Measurements from ENCODE around the gene BMP5. TPM values are rescaled to one million over a fixed set of nuclear protein-coding genes. Genes with fewer than 3 reads are reported as not detected.

Gene BMP5
- total RNA-seq, 1 donor from 2014 or later: 4.9 TPM

- Mint-ChIP-seq H3K4me1 (peaks cover 33% of the 10 kb centered on the region), H3K27ac (no peak overlapping the region), H3K27me3 (ENCODE audit: low read depth) (peaks cover 2% of the 10 kb centered on the region), H3K9me3 (peaks cover 5% of the 10 kb centered on the region), H3K4me3 (no peak overlapping the region), H3K36me3 (no peaks in the 10 kb centered on the region)
- DNase-seq (ENCODE audit: low spot score in 2 of 2, unreplicated experiment in 2 of 2): no peak
- TF ChIP-seq CTCF (IDR thresholded peaks at IDR 0.05; ENCODE audit: unreplicated experiment): no peak
Observed at GRCh38 chr6:55774286-55775028, 100.9 kb downstream of the BMP5 start.

DNA sequence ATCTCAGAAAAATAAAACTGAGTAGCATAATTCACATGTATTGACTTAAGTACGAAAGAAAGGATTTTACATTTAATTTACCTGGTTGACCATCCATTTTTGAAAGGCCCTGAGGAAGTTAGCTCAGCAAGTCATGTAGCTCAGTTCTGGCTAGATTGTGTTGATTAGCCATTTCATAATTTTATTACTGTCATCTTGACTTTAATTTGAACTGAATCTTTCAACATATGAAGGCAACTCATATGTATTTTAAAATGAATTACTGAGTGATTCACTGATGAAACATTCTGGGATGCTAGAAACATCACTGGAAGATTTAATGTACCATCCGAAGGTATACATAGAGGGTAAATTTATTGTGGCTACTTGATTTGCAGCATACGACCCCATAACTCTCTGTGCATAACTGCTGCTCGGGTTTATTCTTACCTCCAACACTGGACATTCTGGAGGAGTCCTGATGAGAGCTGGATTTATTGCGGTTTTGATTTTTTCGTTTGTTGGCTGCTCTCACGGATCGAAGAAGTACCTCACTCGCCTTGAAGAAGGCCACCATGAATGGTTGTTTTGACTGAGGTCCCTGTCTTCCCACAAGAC, 101.7 kb downstream of the BMP5 start:
- TF ChIP-seq CTCF (IDR thresholded peaks at IDR 0.05; ENCODE audit: unreplicated experiment): no peak
- H3K27me3 Mint-ChIP-seq (ENCODE audit: low read depth): peaks cover 2% of the 10 kb centered on the region
- peaks cover 33% of the 10 kb centered on the region for H3K4me1 Mint-ChIP-seq
- H3K4me3 Mint-ChIP-seq: no peak overlapping the region
- no peak overlapping the region for H3K27ac Mint-ChIP-seq
- H3K9me3 Mint-ChIP-seq: peaks cover 5% of the 10 kb centered on the region
- H3K36me3 Mint-ChIP-seq: no peaks in the 10 kb centered on the region
- DNase-seq (ENCODE audit: low spot score in 2 of 2, unreplicated experiment in 2 of 2): no peak

DNA sequence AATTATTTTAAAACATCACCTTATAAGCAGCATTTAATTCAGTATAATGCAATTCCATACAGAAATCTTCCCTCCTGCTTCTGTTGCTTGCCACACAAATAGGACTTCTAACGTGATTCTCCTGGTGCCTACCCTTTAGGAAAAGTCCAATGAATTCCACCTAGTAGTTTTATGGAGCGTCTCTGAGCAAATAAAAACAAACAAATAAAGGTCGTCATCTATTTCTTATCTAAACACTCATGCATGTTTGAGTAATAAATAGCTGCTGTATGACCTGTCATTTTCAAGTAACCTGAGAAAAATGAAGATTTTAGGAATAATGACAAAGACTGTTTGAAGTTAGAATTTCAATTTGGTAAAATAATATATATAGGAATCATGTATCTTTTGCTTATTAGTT, 102.7 kb downstream of the BMP5 start:
- H3K27ac Mint-ChIP-seq: no peak overlapping the region
- peaks cover 31% of the 10 kb centered on the region for H3K4me1 Mint-ChIP-seq
- H3K4me3 Mint-ChIP-seq: no peak overlapping the region
- no peak for TF ChIP-seq CTCF (IDR thresholded peaks at IDR 0.05; ENCODE audit: unreplicated experiment)
- peaks cover 5% of the 10 kb centered on the region for H3K9me3 Mint-ChIP-seq
- DNase-seq (ENCODE audit: low spot score in 2 of 2, unreplicated experiment in 2 of 2): no peak
- H3K27me3 Mint-ChIP-seq (ENCODE audit: low read depth): no peaks in the 10 kb centered on the region
- no peaks in the 10 kb centered on the region for H3K36me3 Mint-ChIP-seq

- H3K4me1 Mint-ChIP-seq: peaks cover 14% of the 10 kb centered on the region
- H3K27me3 Mint-ChIP-seq (ENCODE audit: low read depth): no peaks in the 10 kb centered on the region
- peaks cover 13% of the 10 kb centered on the region for H3K9me3 Mint-ChIP-seq
Observed at GRCh38 chr6:55759536-55759935, 115.9 kb downstream of the BMP5 start.

DNA sequence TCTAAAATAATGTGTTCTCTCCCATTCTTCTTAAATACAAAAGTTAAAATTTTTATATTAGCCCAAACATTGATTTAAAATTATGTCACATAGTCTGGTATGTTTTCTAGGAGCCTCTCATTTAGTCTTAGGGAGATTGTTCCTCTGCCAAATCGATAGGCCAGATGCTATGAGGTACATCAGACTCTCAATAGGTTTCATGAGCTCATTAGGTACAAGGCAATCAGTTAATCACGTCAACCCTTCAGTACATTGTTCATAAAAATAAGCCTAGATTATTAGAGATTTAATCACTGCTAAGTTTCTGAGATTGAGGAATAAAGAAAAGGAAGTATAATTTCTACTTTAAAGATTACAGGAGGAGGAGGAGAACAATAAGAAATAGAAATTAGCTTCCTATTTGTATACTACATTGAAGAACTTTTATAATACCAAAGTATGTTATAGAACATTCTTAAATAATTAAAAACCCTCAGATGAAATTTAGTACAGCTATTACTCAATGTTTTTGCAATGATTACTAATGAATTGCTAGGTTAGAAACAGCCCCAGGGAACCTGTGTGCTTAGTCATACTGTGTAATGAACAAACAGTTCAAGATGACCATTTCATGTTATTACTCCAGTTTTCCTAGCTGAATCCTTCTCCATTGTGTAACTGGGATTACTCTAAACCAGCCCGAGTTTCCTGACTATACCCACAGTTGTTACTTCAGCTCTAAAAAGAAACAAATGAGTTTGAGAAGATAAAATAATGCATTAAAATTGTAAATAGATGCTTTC, 117.0 kb downstream of the BMP5 start:
- H3K4me3 Mint-ChIP-seq: no peak overlapping the region
- H3K9me3 Mint-ChIP-seq: peaks cover 13% of the 10 kb centered on the region
- TF ChIP-seq CTCF (IDR thresholded peaks at IDR 0.05; ENCODE audit: unreplicated experiment): no peak
- no peaks in the 10 kb centered on the region for H3K27me3 Mint-ChIP-seq (ENCODE audit: low read depth)
- no peaks in the 10 kb centered on the region for H3K36me3 Mint-ChIP-seq
- H3K4me1 Mint-ChIP-seq: peaks cover 19% of the 10 kb centered on the region
- DNase-seq (ENCODE audit: low spot score in 2 of 2, unreplicated experiment in 2 of 2): no peak
- H3K27ac Mint-ChIP-seq: no peak overlapping the region

More at GRCh38 chr6:55759536-55759935, 115.9 kb downstream of the BMP5 start:
- TF ChIP-seq CTCF (IDR thresholded peaks at IDR 0.05; ENCODE audit: unreplicated experiment): no peak
- H3K27ac Mint-ChIP-seq: no peak overlapping the region
- H3K36me3 Mint-ChIP-seq: no peaks in the 10 kb centered on the region
- no peak overlapping the region for H3K4me3 Mint-ChIP-seq
- DNase-seq (ENCODE audit: low spot score in 2 of 2, unreplicated experiment in 2 of 2): no peak
